Brain microvascular endothelial cell (primary cell): Measurements from ENCODE around the gene KCNIP3.
"Not testable (repeated sequence)": the region's sequence is repeated elsewhere in the genome, so short reads cannot be mapped to it uniquely, and the experiment has no call there.

Experiments
- DNase-seq: peaks from one replicate; pipeline ENCODE4 v3.0.0-alpha.2; 2020
- H3K27ac ChIP-seq: fragments of 250-450 bp; sonication (Bioruptor Pico); 2 replicates; pipeline ENCODE4 v1.5.1; 2020; ENCODE audit warnings: mild to moderate bottlenecking, moderate library complexity
- H3K27me3 ChIP-seq: fragments of 250-450 bp; sonication (Bioruptor Pico); replicated peaks from 2 replicates; pipeline ENCODE4 v1.5.1; 2020; ENCODE audit warnings: mild to moderate bottlenecking
- H3K36me3 ChIP-seq: fragments of 250-450 bp; sonication (Bioruptor Pico); replicated peaks from 2 replicates; pipeline ENCODE4 v1.5.1; 2020; ENCODE audit warnings: mild to moderate bottlenecking
- H3K4me3 ChIP-seq: 2 replicates; pipeline ENCODE4 v1.5.1; 2011; ENCODE audit warnings: low read depth, mild to moderate bottlenecking, control low read depth, low read length, moderate library complexity
- CTCF ChIP-seq: IDR thresholded peaks from 2 replicates; pipeline ENCODE4 v1.5.1; 2011; ENCODE audit warnings: low read depth, mild to moderate bottlenecking, moderate library complexity, low read length, control low read depth, inconsistent platforms; ENCODE audit errors: missing control alignments
- in situ Hi-C: cut with HindIII; loops from 2 replicates; pipeline ENCODE4 v1.10.0; 2017; ENCODE audit warnings: low sequenced_read_pairs, low pct_ligation_motif_present

The KCNIP3 gene

GRCh38 chr2:95374921-95375471 is 77.8 kb downstream of the KCNIP3 start:
- Histone ChIP-seq H3K36me3 (no peaks in the 10 kb centered on the region), H3K27me3 (peaks cover 14% of the 10 kb centered on the region), H3K27ac (no peak overlapping the region), H3K4me3 (no peak overlapping the region)
- in situ Hi-C loops: no loop called here
- TF ChIP-seq CTCF: no peak
- no peak for DNase-seq

GRCh38 chr2:95375532-95376150 is 78.5 kb downstream of the KCNIP3 start:
- TF ChIP-seq CTCF: no peak
- Histone ChIP-seq H3K36me3 (no peaks in the 10 kb centered on the region), H3K4me3 (no peak overlapping the region), H3K27me3 (peaks cover 14% of the 10 kb centered on the region), H3K27ac (no peak overlapping the region)
- no peak for DNase-seq
- in situ Hi-C loops: no loop called here

GRCh38 chr2:95376311-95377215 is 79.4 kb downstream of the KCNIP3 start:
- Histone ChIP-seq H3K4me3 (no peak overlapping the region), H3K27ac (no peak overlapping the region), H3K27me3 (peaks cover 14% of the 10 kb centered on the region), H3K36me3 (no peaks in the 10 kb centered on the region)
- TF ChIP-seq CTCF: no peak
- in situ Hi-C loops: no loop called here
- no peak for DNase-seq

- no peak for TF ChIP-seq CTCF
- H3K27ac ChIP-seq: no peak overlapping the region
- no peak overlapping the region for H3K4me3 ChIP-seq
- H3K27me3 ChIP-seq: peaks cover 14% of the 10 kb centered on the region
- in situ Hi-C loops: no loop called here
- no peaks in the 10 kb centered on the region for H3K36me3 ChIP-seq
- DNase-seq: no peak
These were observed 80.3 kb downstream of the KCNIP3 start for GRCh38 chr2:95377216-95378123.

GRCh38 chr2:95378281-95378680 is 81.1 kb downstream of the KCNIP3 start:
- peaks cover 14% of the 10 kb centered on the region for H3K27me3 ChIP-seq
- H3K27ac ChIP-seq, H3K36me3 ChIP-seq, H3K4me3 ChIP-seq, DNase-seq, in situ Hi-C loops: not testable (repeated sequence)
